Dendritic cell treated with granulocyte-macrophage colony-stimulating factor and Interleukin-4, amounts not matched to agents 40 ng/mL and 50 ng/mL, for 4 days (primary cell): ENCODE data around the gene SNIP1.
"Not testable (repeated sequence)": the region's sequence is repeated elsewhere in the genome, so short reads cannot be mapped to it uniquely, and the experiment has no call there.

Experiments used
- H3K27ac Mint-ChIP-seq: one replicate; pipeline ENCODE4 v1.8.0; 2022; ENCODE audit warnings: mild to moderate bottlenecking, mixed read lengths
- H3K27me3 Mint-ChIP-seq: one replicate; pipeline ENCODE4 v1.8.0; 2022; ENCODE audit warnings: mild to moderate bottlenecking, mixed read lengths
- H3K36me3 Mint-ChIP-seq: one replicate; pipeline ENCODE4 v1.8.0; 2022; ENCODE audit warnings: low read depth, mixed read lengths
- H3K4me1 Mint-ChIP-seq: one replicate; pipeline ENCODE4 v1.8.0; 2022; ENCODE audit warnings: low read depth, mixed read lengths
- H3K4me3 Mint-ChIP-seq: one replicate; pipeline ENCODE4 v1.8.0; 2022; ENCODE audit warnings: mild to moderate bottlenecking, moderate library complexity, mixed read lengths
- H3K9me3 Mint-ChIP-seq: one replicate; pipeline ENCODE4 v1.8.0; 2022; ENCODE audit warnings: mixed read lengths
- intact Hi-C: fragments of 100-400 bp; cut with micrococcal nuclease; formaldehyde crosslinking; loops from one replicate; pipeline ENCODE4 v1.15.0; 2022

Gene SNIP1

GRCh38 chr1:37513795-37514349 lies 40.2 kb downstream of the SNIP1 start:
- intact Hi-C loops = loop anchor here (1.0 to 2.0 kb wide), 2 partner anchors 40 to 169 kb away; partner anchors contain the start of gene SNIP1
- H3K4me1 Mint-ChIP-seq = peaks cover 46% of the 10 kb centered on the region
- no peaks in the 10 kb centered on the region for H3K9me3 Mint-ChIP-seq
- peaks cover 58% of the 10 kb centered on the region for H3K36me3 Mint-ChIP-seq
- peak overlapping the region; percentile 98 for H3K27ac Mint-ChIP-seq
- H3K4me3 Mint-ChIP-seq = peak overlapping the region; percentile 96
- H3K27me3 Mint-ChIP-seq = no peaks in the 10 kb centered on the region

- H3K4me1 Mint-ChIP-seq = peaks cover 40% of the 10 kb centered on the region
- H3K36me3 Mint-ChIP-seq = peaks cover 93% of the 10 kb centered on the region
- no peak overlapping the region for H3K27ac Mint-ChIP-seq
- H3K27me3 Mint-ChIP-seq = no peaks in the 10 kb centered on the region
- H3K9me3 Mint-ChIP-seq = no peaks in the 10 kb centered on the region
- H3K4me3 Mint-ChIP-seq = no peak overlapping the region
- intact Hi-C loops = loop anchor here (5.0 kb wide), 1 partner anchor 52 kb away; no protein-coding TSS in a partner anchor
Measured at GRCh38 chr1:37509181-37509580, 44.9 kb downstream of the SNIP1 start.

GRCh38 chr1:37506740-37507139 lies 47.4 kb downstream of the SNIP1 start:
- intact Hi-C loops = loop anchor here (5.0 kb wide), 1 partner anchor 49 kb away; no protein-coding TSS in a partner anchor
- H3K36me3 Mint-ChIP-seq = peaks cover 96% of the 10 kb centered on the region
- no peak overlapping the region for H3K4me3 Mint-ChIP-seq
- peaks cover 20% of the 10 kb centered on the region for H3K4me1 Mint-ChIP-seq
- peak overlapping the region; percentile 55 for H3K27ac Mint-ChIP-seq
- no peaks in the 10 kb centered on the region for H3K27me3 Mint-ChIP-seq
- H3K9me3 Mint-ChIP-seq = no peaks in the 10 kb centered on the region

GRCh38 chr1:37502791-37503190 lies 51.3 kb downstream of the SNIP1 start:
- H3K4me1 Mint-ChIP-seq, intact Hi-C loops, H3K27ac Mint-ChIP-seq, H3K27me3 Mint-ChIP-seq, H3K9me3 Mint-ChIP-seq, H3K4me3 Mint-ChIP-seq: not testable (repeated sequence)
- H3K36me3 Mint-ChIP-seq = peaks cover 95% of the 10 kb centered on the region

GRCh38 chr1:37502104-37502503 lies 52.0 kb downstream of the SNIP1 start:
- Mint-ChIP-seq H3K4me1 (no peaks in the 10 kb centered on the region), H3K36me3 (peaks cover 95% of the 10 kb centered on the region), H3K27ac (no peak overlapping the region), H3K9me3 (no peaks in the 10 kb centered on the region), H3K4me3 (no peak overlapping the region), H3K27me3 (no peaks in the 10 kb centered on the region)
- intact Hi-C loops = no loop called here

GRCh38 chr1:37501661-37502060 lies 52.4 kb downstream of the SNIP1 start:
- no peak overlapping the region for H3K27ac Mint-ChIP-seq
- H3K4me3 Mint-ChIP-seq = no peak overlapping the region
- no peaks in the 10 kb centered on the region for H3K27me3 Mint-ChIP-seq
- no peaks in the 10 kb centered on the region for H3K4me1 Mint-ChIP-seq
- H3K36me3 Mint-ChIP-seq = peaks cover 94% of the 10 kb centered on the region
- H3K9me3 Mint-ChIP-seq = no peaks in the 10 kb centered on the region
- intact Hi-C loops = no loop called here

- Mint-ChIP-seq H3K9me3 (no peaks in the 10 kb centered on the region), H3K4me3 (no peak overlapping the region), H3K27me3 (no peaks in the 10 kb centered on the region), H3K27ac (no peak overlapping the region), H3K36me3 (peaks cover 91% of the 10 kb centered on the region), H3K4me1 (no peaks in the 10 kb centered on the region)
- intact Hi-C loops = no loop called here
Measured at GRCh38 chr1:37498872-37499617, 55.0 kb downstream of the SNIP1 start.

GRCh38 chr1:37497832-37498231 lies 56.3 kb downstream of the SNIP1 start:
- H3K4me1 Mint-ChIP-seq = no peaks in the 10 kb centered on the region
- no peak overlapping the region for H3K27ac Mint-ChIP-seq
- intact Hi-C loops = no loop called here
- H3K9me3 Mint-ChIP-seq = no peaks in the 10 kb centered on the region
- H3K4me3 Mint-ChIP-seq = no peak overlapping the region
- H3K27me3 Mint-ChIP-seq = no peaks in the 10 kb centered on the region
- H3K36me3 Mint-ChIP-seq = peaks cover 91% of the 10 kb centered on the region

GRCh38 chr1:37495875-37496274 lies 58.2 kb downstream of the SNIP1 start:
- no peaks in the 10 kb centered on the region for H3K27me3 Mint-ChIP-seq
- H3K4me1 Mint-ChIP-seq = no peaks in the 10 kb centered on the region
- H3K27ac Mint-ChIP-seq = no peak overlapping the region
- no peak overlapping the region for H3K4me3 Mint-ChIP-seq
- peaks cover 87% of the 10 kb centered on the region for H3K36me3 Mint-ChIP-seq
- intact Hi-C loops = no loop called here
- H3K9me3 Mint-ChIP-seq = no peaks in the 10 kb centered on the region

- H3K9me3 Mint-ChIP-seq = no peaks in the 10 kb centered on the region
- H3K36me3 Mint-ChIP-seq = peaks cover 76% of the 10 kb centered on the region
- no peak overlapping the region for H3K27ac Mint-ChIP-seq
Measured at GRCh38 chr1:37493336-37494098, 60.6 kb downstream of the SNIP1 start.

GRCh38 chr1:37487619-37487984 lies 66.5 kb downstream of the SNIP1 start:
- Mint-ChIP-seq H3K27ac (peak overlapping the region; percentile 92), H3K27me3 (no peaks in the 10 kb centered on the region), H3K4me1 (peaks cover 61% of the 10 kb centered on the region), H3K9me3 (no peaks in the 10 kb centered on the region), H3K4me3 (peak overlapping the region; percentile 22), H3K36me3 (peaks cover 55% of the 10 kb centered on the region)
- intact Hi-C loops = loop anchor here (1.0 to 2.0 kb wide), 2 partner anchors 15 to 32 kb away; no protein-coding TSS in a partner anchor

More at GRCh38 chr1:37493336-37494098, 60.6 kb downstream of the SNIP1 start:
- Mint-ChIP-seq H3K27me3 (no peaks in the 10 kb centered on the region), H3K4me3 (no peak overlapping the region), H3K4me1 (peaks cover 3% of the 10 kb centered on the region)
- intact Hi-C loops = no loop called here

- Mint-ChIP-seq H3K4me3 (peak overlapping the region; percentile 22), H3K36me3 (peaks cover 55% of the 10 kb centered on the region), H3K4me1 (peaks cover 67% of the 10 kb centered on the region)
Measured at GRCh38 chr1:37486680-37487618, 67.1 kb downstream of the SNIP1 start.

More at GRCh38 chr1:37486680-37487618, 67.1 kb downstream of the SNIP1 start:
- no peaks in the 10 kb centered on the region for H3K9me3 Mint-ChIP-seq
- intact Hi-C loops = loop anchor here (1.0 to 2.0 kb wide), 2 partner anchors 14 to 32 kb away; no protein-coding TSS in a partner anchor
- H3K27ac Mint-ChIP-seq = peak overlapping the region; percentile 92
- no peaks in the 10 kb centered on the region for H3K27me3 Mint-ChIP-seq
